Kasumi-1 (cell line): ENCODE data around the gene UROD.
"Not testable (repeated sequence)": the region's sequence is repeated elsewhere in the genome, so short reads cannot be mapped to it uniquely, and the experiment has no call there.

Source experiments
- DNase-seq, 2 experiments: peaks; one replicate each; lab custom pipeline; 2025; lab: John Stamatoyannopoulos, UW

The UROD gene

GRCh38 chr1:45011837-45012638 is at the start of gene UROD:
Gene UROD, plus strand, starts transcription at chr1:45012254. Its CDS starts 12 bp downstream, at chr1:45012266.
- peak; percentile 98 for DNase-seq

GRCh38 chr1:44962729-44963128 is 49.3 kb upstream of the UROD start:
- DNase-seq = no peak

- no peak for DNase-seq
These were observed 47.7 kb upstream of the UROD start for GRCh38 chr1:44964396-44964795.

GRCh38 chr1:44970317-44970716 is 41.7 kb upstream of the UROD start:
- no peak for DNase-seq

GRCh38 chr1:44973645-44974044 is 38.4 kb upstream of the UROD start:
- no peak for DNase-seq

- no peak for DNase-seq
These were observed 35.8 kb upstream of the UROD start for GRCh38 chr1:44976252-44976651.

- not testable (repeated sequence) for DNase-seq
These were observed 34.7 kb upstream of the UROD start for GRCh38 chr1:44977372-44977771.

GRCh38 chr1:44985747-44986359 is 26.2 kb upstream of the UROD start:
- no peak for DNase-seq

- DNase-seq = no peak
These were observed 23.4 kb upstream of the UROD start for GRCh38 chr1:44988531-44989156.

GRCh38 chr1:44994309-44994898 is 17.6 kb upstream of the UROD start:
- no peak for DNase-seq

GRCh38 chr1:44995467-44996238 is 16.4 kb upstream of the UROD start:
- DNase-seq = no peak

- DNase-seq = no peak
These were observed 12.8 kb upstream of the UROD start for GRCh38 chr1:44999232-44999631.

- DNase-seq = peak in 1 of 2 experiments; percentile 15
These were observed 11.0 kb upstream of the UROD start for GRCh38 chr1:45001011-45001481.

GRCh38 chr1:45001576-45001975 is 10.5 kb upstream of the UROD start:
- DNase-seq = not testable (repeated sequence)

- DNase-seq = no peak
These were observed 9.1 kb upstream of the UROD start for GRCh38 chr1:45002650-45003645.

GRCh38 chr1:45003741-45004140 is 8.3 kb upstream of the UROD start:
- DNase-seq = no peak

- DNase-seq = no peak
These were observed 7.7 kb upstream of the UROD start for GRCh38 chr1:45004281-45004920.

- no peak for DNase-seq
These were observed 6.3 kb upstream of the UROD start for GRCh38 chr1:45005761-45006160.

- no peak for DNase-seq
These were observed 4.7 kb upstream of the UROD start for GRCh38 chr1:45007311-45007710.

- DNase-seq = no peak
These were observed 4.0 kb upstream of the UROD start for GRCh38 chr1:45008076-45008475.
